ENCODE results near the gene NISCH.

GRCh38 chr3:52471371-52472238 is 16.2 kb downstream of the NISCH start:
- peak; percentile 84 for TF ChIP-seq CTCF (IDR thresholded peaks at IDR 0.05)
- no peak for TF ChIP-seq ZFX (IDR thresholded peaks at IDR 0.05; ENCODE audit: borderline replicate concordance)

Measured in 22Rv1 (cell line).